A549 treated with AZD2906 at 1 μM for 4 hours (cell line): ENCODE measurements around the gene RGPD4. TPM values are rescaled to one million over a fixed set of nuclear protein-coding genes. Genes with fewer than 3 reads are reported as not detected.

ENCODE experiments used
- total RNA-seq: library from RNA; stranded (reverse); fragments of 200-300 nt; extraction: Qiagen RNA extraction; gene quantifications from 5 replicates; pipeline ENCODE4 v1.2.3, GENCODE V29; 2022

Gene RGPD4
- total RNA-seq: 0.03 to 0.07 TPM (median 0.05 TPM) in 4 of 5 replicates, not detected in the other

GRCh38 chr2:107826749-107827148 lies at the start of gene RGPD4:
RGPD4 (plus strand) TSS chr2:107826892; CDS start chr2:107827014, 122 bp downstream.

Other genes starting within 250 kb of the RGPD4 start
- not detected in 5 replicates for gene SLC5A7, start 159.6 kb downstream of the RGPD4 start, total RNA-seq